Peyer's patch (tissue), 4 donors: ENCODE data around the gene MTCL1. TPM values are rescaled to one million over a fixed set of nuclear protein-coding genes. Genes with fewer than 3 reads are reported as not detected.

Source experiments
- DNase-seq, 3 donors: peaks; one replicate each; pipeline ENCODE4 v3.0.0-alpha.2; 2017 to 2019
- H3K27ac ChIP-seq, 4 donors: fragments of 200-600 bp; sonication (generic); one replicate each; pipeline ENCODE4 v1.5.1; 2016 to 2019
- H3K27me3 ChIP-seq, 2 donors: fragments of 200-600 bp; sonication (generic); one replicate each; pipeline ENCODE4 v1.5.1; 2019
- H3K36me3 ChIP-seq, 3 donors: fragments of 200-600 bp; sonication (generic); one replicate each; pipeline ENCODE4 v1.5.1; 2016 to 2019
- H3K4me1 ChIP-seq, 4 donors: fragments of 200-600 bp; sonication (generic); one replicate each; pipeline ENCODE4 v1.5.1; 2016 to 2019
- H3K4me3 ChIP-seq, 4 donors: fragments of 200-600 bp; sonication (generic); 1 replicate in 3 of 4; 2 replicates in 1 of 4; pipeline ENCODE4 v1.5.1; 2016 to 2019; ENCODE audit warnings: mild to moderate bottlenecking in 1 of 4
- H3K9me3 ChIP-seq, 4 donors: fragments of 200-600 bp; sonication (generic); one replicate each; pipeline ENCODE4 v1.5.1; 2016 to 2019; ENCODE audit warnings: mild to moderate bottlenecking in 1 of 4
- POLR2A ChIP-seq, 2 donors: fragments of 450-650 bp; IDR thresholded peaks; one replicate each; pipeline ENCODE4 v1.5.1; 2017; ENCODE audit warnings: antibody characterized with exemption in 2 of 2, mild to moderate bottlenecking in 2 of 2, moderate library complexity in 2 of 2
- total RNA-seq, 4 donors: library from RNA; depleted of rRNA; stranded (reverse); fragments of >200 nt; gene quantifications; one replicate each; pipeline ENCODE4 v1.1.0, GENCODE V29; 2016
- TF ChIP-seq, protein P1 (sequence below), 6 experiments: fragments of 450-650 bp in 4 of 6; fragments of 200-600 bp in 2 of 6; sonication (generic) in 1 of 6; IDR thresholded peaks; one replicate each; pipeline ENCODE4 v1.5.1; 2017 to 2019; ENCODE audit warnings: antibody characterized with exemption in 6 of 6, mild to moderate bottlenecking in 3 of 6, moderate library complexity in 1 of 6

MTCL1 gene
- total RNA-seq, 4 donors from 2014 or later, result 4.2 to 27.2 (median 6.3) TPM

DNA sequence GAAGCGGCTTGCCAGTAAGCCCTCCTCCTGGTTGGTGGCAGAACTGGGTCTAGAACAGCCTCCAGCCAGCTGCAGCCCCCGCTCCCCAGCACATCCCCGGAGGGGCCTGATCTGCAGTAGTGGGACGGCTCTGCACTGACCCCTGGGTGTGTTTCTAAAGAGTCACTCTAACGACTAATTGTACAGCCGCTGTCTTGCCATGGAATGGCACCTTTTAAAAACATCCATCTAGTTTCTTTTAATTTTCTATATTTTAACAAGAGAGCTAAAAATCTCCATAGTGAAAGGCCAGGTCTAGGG lies 82.0 kb downstream of the MTCL1 start:
- no peaks in the 10 kb centered on the region for H3K4me1 ChIP-seq
- no peak overlapping the region for H3K27ac ChIP-seq
- H3K9me3 ChIP-seq, result no peaks in the 10 kb centered on the region
- no peak for TF ChIP-seq POLR2A (IDR thresholded peaks at IDR 0.05)
- TF ChIP-seq, protein P1, sequence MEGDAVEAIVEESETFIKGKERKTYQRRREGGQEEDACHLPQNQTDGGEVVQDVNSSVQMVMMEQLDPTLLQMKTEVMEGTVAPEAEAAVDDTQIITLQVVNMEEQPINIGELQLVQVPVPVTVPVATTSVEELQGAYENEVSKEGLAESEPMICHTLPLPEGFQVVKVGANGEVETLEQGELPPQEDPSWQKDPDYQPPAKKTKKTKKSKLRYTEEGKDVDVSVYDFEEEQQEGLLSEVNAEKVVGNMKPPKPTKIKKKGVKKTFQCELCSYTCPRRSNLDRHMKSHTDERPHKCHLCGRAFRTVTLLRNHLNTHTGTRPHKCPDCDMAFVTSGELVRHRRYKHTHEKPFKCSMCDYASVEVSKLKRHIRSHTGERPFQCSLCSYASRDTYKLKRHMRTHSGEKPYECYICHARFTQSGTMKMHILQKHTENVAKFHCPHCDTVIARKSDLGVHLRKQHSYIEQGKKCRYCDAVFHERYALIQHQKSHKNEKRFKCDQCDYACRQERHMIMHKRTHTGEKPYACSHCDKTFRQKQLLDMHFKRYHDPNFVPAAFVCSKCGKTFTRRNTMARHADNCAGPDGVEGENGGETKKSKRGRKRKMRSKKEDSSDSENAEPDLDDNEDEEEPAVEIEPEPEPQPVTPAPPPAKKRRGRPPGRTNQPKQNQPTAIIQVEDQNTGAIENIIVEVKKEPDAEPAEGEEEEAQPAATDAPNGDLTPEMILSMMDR (IDR thresholded peaks at IDR 0.05), result no peak
- no peaks in the 10 kb centered on the region for H3K27me3 ChIP-seq
- peaks cover 0 to 6% (median 0%) of the 10 kb centered on the region in 3 donors for H3K36me3 ChIP-seq
- H3K4me3 ChIP-seq, result no peak overlapping the region
- peak in 1 of 3 donors; percentile 25 for DNase-seq

DNA sequence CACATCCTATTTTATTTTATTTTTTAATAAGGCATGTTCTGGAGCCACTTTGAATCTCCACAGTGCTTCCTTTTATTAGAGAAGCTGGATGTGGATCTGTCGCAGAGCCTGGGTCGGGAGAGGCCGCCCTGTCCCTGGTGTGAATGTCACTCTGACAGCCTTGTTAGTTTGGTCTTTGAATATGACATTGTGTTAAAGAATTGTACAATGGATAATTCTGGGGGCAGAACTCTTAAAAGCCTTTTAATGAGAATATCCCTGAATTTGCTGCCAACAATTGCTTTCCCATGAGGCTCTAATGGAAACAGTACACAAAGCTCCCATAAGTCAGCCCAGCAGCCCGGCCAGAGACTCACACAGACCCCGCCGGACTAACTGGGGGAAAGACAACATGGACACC lies 82.4 kb downstream of the MTCL1 start:
- Histone ChIP-seq H3K4me3 (no peak overlapping the region), H3K27ac (no peak overlapping the region), H3K36me3 (peaks cover 0 to 6% (median 0%) of the 10 kb centered on the region in 3 donors), H3K27me3 (no peaks in the 10 kb centered on the region), H3K4me1 (no peaks in the 10 kb centered on the region), H3K9me3 (no peaks in the 10 kb centered on the region)
- no peak for DNase-seq
- no peak for TF ChIP-seq POLR2A (IDR thresholded peaks at IDR 0.05)
- TF ChIP-seq, protein P1 (IDR thresholded peaks at IDR 0.05), result no peak

DNA sequence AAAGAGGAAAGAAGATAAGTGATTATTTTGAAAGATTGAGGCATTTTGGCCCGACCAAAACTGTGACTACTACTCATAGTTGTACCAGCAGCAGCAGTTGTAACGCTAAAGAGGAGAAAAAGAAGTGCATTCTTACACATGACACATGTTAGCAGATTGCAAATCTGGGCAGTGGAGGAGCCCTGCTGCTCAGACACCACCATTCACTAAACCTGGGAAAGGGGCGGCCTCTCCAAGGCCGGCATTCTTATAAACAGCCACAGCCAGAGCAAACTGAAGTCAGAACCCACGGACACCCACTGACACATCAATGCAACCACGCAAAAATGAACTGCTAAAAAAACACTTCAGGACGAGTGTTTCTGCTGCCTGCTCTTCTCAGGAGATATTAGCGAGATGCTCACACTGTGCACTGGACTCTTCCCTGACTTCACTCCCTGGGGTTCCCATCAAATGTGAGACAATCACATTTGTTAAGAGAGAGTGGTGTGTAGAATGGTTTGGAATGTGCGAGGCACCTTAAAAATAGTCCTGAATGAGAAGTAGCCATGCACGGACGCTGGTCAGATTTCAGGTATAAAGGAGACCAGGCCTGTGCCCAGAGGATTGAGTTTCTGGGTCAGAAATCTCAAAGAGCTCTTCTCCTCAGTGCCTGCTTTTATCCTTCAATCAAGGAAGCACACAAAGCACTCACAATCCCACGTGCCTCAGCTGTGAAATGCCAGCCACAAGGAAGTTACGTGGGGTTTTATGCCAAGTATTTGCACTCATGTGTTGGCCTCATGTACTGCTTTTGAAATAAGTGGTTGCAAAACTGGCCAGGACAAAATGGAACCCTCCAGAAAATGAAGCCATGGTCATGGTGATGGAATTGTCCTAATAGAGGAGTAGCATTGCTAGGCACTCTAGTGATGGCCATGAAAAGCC lies 83.4 kb downstream of the MTCL1 start:
- Histone ChIP-seq H3K27ac (no peak overlapping the region), H3K36me3 (peaks cover 0 to 6% (median 0%) of the 10 kb centered on the region in 3 donors), H3K4me3 (no peak overlapping the region), H3K4me1 (no peaks in the 10 kb centered on the region), H3K27me3 (no peaks in the 10 kb centered on the region), H3K9me3 (no peaks in the 10 kb centered on the region)
- no peak for TF ChIP-seq POLR2A (IDR thresholded peaks at IDR 0.05)
- TF ChIP-seq, protein P1 (IDR thresholded peaks at IDR 0.05), result no peak
- peak in 1 of 3 donors; percentile 22 for DNase-seq

DNA sequence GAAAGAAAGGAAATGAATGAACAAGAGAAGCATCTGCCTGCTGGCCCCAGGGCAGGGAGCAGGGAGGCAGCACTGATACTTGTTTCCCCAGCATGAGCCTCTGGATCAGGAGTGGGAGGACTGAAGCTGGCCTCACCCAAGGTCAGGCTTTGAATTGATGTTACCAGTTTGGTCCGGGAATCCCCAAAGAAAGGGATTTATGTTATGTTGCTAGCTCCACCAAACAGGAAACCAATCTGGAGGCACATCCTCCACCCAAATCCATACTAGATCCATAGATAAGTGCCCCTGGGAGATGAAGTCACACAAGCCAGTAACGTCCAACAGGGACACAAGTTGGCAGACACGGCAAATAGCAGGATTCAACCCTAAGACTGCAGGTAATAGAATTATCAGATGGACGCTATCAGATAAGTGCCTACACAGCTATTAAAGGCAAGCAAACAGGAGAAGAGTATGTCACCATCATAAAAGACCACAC lies 85.9 kb downstream of the MTCL1 start:
- Histone ChIP-seq H3K9me3 (no peaks in the 10 kb centered on the region), H3K27ac (no peak overlapping the region), H3K27me3 (no peaks in the 10 kb centered on the region), H3K4me1 (peaks cover 0 to 5% (median 0%) of the 10 kb centered on the region in 4 donors), H3K4me3 (no peak overlapping the region), H3K36me3 (no peaks in the 10 kb centered on the region)
- peak in 1 of 3 donors; percentile 24 for DNase-seq
- TF ChIP-seq POLR2A (IDR thresholded peaks at IDR 0.05), result no peak
- TF ChIP-seq, protein P1 (IDR thresholded peaks at IDR 0.05), result no peak

DNA sequence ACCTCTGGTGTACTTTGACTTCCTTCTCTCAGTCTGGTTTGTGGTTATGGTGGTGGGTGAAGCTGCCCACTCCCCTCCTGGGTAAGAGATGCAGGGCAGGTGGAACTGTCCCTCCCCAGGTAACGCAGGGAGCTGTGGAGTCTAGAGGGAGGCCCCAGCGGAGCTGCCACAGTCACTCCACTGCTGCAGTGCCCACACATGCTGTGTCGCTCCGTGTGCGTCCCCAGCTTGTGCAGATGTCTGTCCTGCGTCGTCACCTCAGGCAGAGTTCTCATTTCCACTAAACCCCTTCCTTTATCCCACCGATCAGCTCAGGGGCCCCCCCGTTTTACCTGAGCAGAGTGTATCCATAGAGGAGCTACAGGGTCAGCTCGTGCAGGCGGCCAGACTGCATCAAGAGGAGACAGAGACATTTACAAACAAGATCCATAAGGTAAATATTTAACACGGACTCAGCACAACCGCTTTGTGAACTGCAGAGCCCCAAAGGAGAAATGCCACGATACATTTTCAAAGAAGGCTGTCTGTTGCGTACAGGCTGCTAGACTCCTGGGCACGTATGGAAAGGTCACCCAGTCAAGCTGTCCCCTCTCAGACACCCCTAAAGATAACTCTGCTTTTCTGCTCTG lies 87.4 kb downstream of the MTCL1 start:
- Histone ChIP-seq H3K4me3 (no peak overlapping the region), H3K9me3 (no peaks in the 10 kb centered on the region), H3K4me1 (peaks cover 0 to 9% (median 0%) of the 10 kb centered on the region in 4 donors), H3K27ac (no peak overlapping the region), H3K36me3 (no peaks in the 10 kb centered on the region), H3K27me3 (no peaks in the 10 kb centered on the region)
- TF ChIP-seq, protein P1 (IDR thresholded peaks at IDR 0.05), result no peak
- no peak for TF ChIP-seq POLR2A (IDR thresholded peaks at IDR 0.05)
- DNase-seq, result no peak
